ENCODE measurements around the gene GLCCI1.

DNA sequence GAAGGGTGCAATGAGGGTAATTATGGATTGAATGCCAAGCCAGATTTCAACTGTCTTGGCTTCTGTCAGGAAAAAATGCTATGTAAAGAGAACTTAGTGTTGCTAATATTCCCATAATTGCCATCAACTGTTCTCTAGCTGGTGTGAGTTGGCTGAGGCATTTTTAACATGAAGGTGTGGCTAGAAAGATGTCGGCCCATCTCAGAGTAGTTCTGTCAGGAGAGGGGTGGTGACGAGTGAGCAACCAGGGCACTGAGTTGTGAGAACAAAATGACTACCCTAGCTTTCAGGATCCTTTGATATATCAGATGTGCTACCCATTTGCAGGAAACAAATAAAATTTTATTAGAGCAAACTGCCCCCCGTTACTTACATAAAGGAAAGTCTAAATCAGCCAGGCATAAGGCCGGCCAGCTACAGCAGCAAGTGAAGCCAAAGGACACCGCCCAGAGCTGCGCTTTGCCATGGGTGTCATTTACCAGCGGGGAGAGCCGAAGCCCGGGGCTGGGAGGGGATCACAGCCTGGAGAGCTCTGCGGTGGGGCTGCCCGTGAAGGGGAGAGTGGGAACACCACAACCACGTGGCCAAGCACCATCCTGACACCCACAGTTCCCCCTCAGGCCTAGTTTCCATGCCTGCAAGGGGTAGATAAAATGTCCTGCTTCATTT, 151.9 kb downstream of the GLCCI1 start:
- TF ChIP-seq POLR2A (IDR thresholded peaks at IDR 0.05; ENCODE audit: low read length) (no peak), GATA1 (IDR thresholded peaks at IDR 0.05; ENCODE audit: low read depth, low read length) (no peak)
